ENCODE data around the gene KCNJ12.
"Not testable (repeated sequence)": the region's sequence is repeated elsewhere in the genome, so short reads cannot be mapped to it uniquely, and the experiment has no call there.

DNA sequence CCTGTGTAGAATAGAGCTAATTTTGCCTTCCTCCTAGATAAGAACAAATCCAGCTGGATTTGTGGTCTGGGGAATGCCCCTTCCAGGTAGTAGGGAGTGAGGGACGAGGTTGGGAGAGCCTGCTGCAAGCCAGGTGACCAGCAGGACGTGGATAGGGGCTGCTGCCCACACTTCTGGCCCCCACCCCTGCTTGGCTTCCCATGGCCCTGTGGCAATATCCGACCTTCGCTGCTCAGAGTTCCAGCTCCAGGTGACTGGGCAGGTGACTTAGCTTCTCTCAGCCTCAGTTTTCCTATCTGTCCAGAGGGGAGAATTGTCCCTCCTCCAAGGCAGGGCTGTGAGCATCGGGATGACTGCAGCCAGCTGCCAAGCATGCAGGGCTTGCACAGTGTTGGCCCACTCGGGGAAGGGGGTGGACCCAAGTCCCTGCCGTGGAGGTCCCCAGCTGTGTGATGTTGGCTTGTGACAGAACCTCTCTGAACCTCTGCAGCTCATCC lies 29.8 kb downstream of the KCNJ12 start:
- TF ChIP-seq, protein P1, sequence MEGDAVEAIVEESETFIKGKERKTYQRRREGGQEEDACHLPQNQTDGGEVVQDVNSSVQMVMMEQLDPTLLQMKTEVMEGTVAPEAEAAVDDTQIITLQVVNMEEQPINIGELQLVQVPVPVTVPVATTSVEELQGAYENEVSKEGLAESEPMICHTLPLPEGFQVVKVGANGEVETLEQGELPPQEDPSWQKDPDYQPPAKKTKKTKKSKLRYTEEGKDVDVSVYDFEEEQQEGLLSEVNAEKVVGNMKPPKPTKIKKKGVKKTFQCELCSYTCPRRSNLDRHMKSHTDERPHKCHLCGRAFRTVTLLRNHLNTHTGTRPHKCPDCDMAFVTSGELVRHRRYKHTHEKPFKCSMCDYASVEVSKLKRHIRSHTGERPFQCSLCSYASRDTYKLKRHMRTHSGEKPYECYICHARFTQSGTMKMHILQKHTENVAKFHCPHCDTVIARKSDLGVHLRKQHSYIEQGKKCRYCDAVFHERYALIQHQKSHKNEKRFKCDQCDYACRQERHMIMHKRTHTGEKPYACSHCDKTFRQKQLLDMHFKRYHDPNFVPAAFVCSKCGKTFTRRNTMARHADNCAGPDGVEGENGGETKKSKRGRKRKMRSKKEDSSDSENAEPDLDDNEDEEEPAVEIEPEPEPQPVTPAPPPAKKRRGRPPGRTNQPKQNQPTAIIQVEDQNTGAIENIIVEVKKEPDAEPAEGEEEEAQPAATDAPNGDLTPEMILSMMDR (IDR thresholded peaks at IDR 0.05) = not testable (repeated sequence)
- TF ChIP-seq POLR2AphosphoS5, POLR2A (IDR thresholded peaks at IDR 0.05): not testable (repeated sequence)
